ENCODE measurements around the gene TMEM45B.
"Not testable (repeated sequence)": the region's sequence is repeated elsewhere in the genome, so short reads cannot be mapped to it uniquely, and the experiment has no call there.

The TMEM45B gene

DNA sequence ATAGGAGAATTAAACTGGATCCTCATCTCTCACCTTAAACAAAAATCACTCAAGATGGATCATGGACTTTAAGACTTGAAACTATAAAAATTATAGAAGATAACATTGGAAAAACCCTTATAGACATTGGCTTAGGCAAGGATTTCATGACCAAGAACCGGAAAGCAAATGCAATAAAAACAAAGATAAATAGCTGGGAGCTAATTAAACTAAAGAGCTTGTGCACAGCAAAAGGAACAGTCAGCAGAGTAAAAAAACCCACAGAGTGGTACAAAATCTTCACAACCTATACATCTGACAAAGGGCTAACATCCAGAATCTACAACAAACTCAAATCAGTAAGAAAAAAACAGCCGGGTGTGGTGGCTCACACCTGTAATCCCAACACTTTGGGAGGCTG is 7.4 kb upstream of the TMEM45B start:
- DNase-seq (ENCODE audit: low spot score): not testable (repeated sequence)

DNA sequence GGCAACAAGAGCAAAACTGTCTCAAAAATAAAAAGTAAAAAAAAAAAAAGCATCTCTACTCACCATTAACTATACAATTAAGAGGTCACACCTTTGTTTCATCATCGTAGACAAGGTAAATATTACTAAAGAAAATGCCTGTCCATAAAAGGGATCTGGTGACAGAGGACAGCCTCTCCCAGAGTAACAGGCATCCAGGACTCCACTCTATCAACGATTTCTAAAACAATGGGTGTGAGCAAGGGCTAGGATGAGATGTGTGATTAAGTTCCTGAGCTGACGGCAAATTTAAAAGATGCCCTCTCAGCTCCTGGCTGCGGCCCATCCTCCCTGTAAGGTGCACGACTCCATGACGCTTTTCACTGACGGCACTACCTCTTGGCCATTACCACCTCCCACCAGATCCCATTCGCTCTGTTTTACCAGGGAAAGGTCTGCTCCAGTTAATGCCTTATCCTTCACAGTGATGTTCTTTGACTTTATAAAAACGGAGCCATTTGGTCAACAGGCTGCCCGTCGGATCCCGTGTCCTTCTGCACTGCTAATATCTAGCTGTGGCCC is 2.3 kb upstream of the TMEM45B start:
- no peak for DNase-seq (ENCODE audit: low spot score)

DNA sequence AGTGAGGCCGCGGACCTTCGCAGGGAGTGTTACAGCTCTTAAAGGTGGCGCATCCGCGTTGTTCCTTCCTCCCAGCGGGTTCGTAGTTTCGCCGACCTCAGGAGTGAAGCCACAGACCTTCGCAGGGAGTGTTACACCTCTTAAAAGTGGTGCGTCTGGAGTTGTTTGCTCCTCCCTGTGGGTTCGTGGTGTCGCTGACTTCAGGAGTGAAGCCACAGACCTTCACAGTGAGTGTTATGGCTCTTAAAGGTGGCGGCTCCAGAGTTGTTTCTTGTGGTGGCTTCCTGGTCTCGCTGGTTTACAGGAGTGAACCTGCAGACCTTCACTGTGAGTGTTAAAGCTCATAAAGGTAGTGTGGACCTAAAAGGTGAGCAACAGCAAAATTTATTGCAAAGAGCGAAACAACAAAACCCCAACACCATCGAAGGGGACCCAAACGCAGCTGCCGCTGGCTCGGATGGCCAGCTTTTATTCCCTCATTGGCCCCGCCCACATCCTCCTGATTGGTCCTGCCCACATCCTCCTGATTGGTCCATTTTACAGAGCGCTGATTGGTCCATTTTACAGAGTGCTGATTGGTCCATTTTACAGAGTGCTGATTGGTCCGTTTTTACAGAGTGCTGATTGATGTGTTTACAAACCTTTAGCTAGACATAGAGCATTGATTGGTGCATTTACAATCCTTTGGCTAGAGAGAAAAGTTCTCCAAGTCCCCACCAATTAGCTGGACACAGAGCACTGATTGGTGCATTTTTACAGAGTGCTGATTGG is 1.2 kb upstream of the TMEM45B start:
- DNase-seq (ENCODE audit: low spot score): peak; percentile 47

DNA sequence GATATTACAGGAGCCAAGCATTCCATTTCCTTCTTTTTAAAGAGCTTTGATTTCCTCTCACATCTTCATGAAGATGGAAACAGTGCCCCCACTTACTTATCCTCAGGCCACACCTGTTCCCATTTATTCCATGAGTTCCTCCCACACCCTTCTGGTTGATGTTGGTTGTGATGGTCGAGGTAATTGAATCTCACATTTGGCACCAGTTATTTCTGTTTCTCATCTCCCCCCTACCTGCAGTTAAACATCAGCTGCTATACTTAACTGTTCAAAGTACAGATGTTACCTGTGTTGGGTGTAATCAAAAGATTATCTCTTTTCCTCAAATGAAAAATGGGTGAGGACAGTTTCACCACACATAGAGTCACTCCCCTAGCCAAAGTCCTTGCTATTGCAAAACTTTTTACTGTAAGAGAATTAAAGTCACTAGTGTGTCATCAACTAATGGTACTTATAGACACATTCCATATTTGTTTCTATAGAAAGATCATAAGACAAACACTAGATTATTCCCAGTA is 1.9 kb downstream of the TMEM45B start:
- DNase-seq (ENCODE audit: low spot score): no peak

DNA sequence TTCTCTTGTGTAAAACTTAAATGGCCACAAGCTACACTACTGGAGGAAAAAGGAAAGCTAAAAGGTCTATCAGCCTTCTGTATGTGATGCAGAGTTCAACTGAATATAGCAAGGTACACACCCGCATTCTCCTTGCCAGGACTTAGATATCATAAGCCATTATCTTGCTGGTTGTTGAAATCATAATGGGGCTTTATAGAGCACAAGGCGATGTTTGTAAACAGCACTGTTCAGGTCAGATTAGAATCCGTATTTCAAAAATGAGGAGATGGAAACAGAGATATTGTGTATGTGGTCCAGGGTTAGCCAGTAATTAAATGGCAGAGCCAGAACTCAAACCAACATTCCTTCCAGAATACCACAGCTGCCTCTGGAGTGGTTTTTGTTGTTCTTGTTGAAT is 2.6 kb downstream of the TMEM45B start:
- not testable (repeated sequence) for DNase-seq (ENCODE audit: low spot score)

DNA sequence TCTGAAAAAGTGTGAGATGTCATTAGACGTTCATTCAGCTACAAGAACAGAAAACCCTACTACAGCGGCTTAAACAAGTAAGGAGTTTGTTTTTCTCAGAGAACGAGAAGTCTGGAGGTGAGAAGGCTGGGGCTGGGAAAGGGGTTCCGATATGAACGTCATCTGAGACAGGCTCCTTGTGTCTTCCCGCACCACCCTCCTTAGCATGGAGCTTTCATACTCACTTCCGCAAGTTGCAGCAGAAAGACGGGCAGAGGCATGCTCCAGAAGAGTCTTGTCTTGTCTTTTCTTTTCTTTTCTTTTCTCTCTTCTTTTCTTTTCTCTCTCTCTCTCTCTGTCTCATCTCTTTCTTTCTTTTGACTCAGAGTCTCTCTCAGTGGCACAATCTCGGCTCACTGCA is 3.6 kb downstream of the TMEM45B start:
- DNase-seq (ENCODE audit: low spot score): no peak

DNA sequence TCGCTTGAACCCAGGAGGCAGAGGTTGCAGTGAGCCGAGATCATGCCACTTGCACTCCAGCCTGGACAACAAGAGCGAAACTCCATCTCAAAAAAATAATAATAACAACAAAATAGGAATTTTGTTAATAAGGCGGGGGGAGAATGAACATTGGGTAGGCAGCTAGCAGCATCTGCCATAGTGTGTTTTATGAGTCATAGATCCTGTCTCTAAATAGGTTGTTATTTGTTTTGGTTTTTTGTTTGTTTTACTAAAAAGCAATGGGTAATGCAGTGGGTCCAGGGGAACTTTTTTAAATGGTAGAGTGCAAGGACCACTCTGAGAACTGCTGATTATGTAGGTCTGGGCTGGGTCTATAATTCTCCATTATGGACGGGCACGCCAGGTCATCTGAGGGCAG is 4.6 kb downstream of the TMEM45B start:
- DNase-seq (ENCODE audit: low spot score): not testable (repeated sequence)

DNA sequence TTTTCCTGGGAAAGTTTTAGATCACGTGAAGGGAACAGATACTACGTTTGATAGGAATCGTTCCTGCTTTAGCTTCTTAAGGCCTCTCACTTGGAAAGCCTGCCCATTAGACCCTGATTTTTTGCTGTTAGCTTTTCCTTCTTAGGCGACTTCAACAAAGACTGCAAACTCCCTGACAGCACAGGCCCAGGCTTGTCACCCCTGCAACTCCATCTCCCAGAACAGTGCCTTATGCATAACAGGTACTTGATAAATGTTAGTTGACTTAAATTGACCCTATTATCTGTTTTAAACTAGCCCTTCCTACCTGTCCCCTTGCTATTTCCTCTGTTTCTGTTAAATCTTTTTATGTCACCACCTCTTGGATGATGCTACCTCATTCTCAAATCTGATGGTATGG is 7.6 kb downstream of the TMEM45B start:
- not testable (repeated sequence) for DNase-seq (ENCODE audit: low spot score)

DNA sequence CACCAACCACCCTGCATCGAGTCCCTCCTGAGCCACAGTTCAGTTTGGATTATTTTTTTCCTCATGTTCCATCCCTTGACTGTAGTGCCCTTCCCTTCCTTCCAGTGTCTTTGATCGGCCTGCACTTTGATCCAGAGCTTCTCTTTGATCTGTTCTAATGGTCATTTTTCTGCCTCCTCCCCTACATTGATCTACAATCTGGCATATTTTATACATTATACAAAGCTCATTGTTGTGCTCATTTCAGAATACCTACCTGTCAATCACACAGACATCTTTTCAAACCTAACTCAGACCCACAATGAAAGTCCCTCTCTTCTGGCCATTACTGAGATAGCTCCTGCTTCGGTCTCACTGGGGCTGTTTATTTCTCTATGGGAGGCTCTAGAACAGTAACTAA is 8.2 kb downstream of the TMEM45B start:
- not testable (repeated sequence) for DNase-seq (ENCODE audit: low spot score)

DNA sequence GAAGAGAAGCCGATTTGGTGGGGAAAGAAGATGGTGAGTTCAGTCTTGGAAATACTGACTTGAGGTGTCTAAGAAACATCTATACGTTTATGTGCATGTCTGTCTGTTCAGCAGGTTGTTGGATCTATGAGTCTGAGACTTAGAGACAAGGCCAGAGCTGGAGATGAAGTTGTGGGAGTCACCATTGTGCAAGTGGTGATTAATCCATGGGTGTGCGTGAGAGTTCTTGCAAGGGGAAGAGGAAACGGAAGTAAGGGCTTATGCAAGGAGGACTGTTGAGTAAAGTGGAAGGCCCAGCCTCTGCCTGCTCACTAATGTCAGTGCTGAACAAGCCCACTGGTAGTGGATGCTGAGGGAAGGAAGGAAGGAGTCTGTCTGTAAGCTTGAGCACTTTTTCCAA is 9.7 kb downstream of the TMEM45B start:
- DNase-seq (ENCODE audit: low spot score): no peak

DNA sequence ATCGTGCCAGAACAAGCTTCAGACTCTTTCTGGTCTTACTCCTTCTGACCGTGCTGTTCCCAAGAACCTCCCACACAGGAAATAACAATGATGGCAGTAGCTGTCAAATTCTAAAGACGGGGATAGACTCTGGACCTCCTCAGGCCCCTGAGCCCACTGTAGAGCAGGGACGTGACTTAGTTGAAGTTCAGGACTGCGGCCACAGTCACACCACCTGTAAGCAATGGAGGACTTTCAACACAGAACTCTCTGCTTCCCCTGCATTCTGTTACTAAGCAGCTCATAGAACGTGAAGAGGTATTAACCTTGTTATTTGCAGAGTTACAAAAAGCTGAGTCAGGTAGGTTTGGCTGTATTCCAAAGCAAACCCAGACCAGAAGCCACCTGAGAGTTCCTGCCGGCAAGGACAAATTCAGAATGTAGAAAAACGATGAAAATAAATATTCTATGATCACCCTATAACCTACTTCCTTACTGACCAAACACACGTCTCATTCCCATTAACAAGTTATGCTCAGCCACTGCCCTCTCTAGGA is 12.7 kb downstream of the TMEM45B start:
- no peak for DNase-seq (ENCODE audit: low spot score)

DNA sequence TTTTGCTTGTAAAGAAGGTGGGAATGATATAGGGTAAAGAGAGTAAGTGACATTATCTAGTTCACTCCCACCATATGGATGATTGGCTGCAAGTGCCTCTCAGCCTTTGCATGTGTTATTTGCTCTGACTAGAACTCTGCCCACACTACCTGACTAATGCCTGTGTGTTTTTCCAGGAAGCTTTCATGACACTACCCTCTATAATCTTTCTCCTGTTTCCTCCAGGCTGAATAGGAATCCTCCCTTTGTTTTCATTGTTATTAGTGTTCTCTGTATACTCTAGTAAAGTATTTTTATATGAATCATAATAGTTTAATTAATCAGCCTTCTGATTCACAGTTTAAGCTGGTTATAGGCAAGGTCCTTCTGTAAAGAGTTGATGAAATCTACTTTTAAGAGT is 13.8 kb downstream of the TMEM45B start:
- not testable (repeated sequence) for DNase-seq (ENCODE audit: low spot score)

DNA sequence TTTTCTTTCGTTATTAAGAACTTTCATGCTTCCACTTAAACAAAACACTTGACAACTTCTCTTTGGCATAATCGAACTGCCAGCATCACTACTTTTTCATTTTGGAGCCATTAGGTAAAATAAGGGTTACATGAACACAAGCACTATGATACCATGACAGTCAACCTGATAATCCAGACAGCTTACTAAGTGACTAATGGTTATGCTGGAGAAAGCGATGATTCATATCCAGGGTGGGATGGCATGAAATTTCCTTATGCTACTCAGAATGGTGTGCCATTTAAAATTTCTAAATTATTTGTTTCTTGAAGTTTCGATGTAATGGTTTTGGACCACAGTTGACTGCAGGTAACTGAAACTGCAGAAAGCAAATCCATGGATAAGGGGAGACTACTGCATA is 15.6 kb downstream of the TMEM45B start:
- not testable (repeated sequence) for DNase-seq (ENCODE audit: low spot score)

DNA sequence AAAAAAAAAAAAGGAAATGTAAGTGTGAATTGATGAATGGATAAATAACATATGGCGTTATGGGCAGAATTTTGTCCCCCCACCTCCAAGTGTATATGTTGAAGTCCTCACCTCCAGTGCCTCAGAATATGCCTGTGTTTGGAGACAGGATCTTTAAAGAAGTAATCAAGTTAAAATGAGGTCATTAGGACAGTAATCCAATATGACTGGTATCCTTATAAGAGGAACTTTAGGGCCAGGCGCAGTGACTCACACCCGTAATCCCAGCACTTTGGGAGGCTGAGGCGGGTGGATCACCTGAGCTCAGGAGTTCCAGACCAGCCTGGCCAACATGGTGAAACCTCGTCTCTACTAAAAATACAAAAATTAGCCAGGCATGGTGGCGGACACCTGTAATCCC is 17.6 kb downstream of the TMEM45B start:
- not testable (repeated sequence) for DNase-seq (ENCODE audit: low spot score)

DNA sequence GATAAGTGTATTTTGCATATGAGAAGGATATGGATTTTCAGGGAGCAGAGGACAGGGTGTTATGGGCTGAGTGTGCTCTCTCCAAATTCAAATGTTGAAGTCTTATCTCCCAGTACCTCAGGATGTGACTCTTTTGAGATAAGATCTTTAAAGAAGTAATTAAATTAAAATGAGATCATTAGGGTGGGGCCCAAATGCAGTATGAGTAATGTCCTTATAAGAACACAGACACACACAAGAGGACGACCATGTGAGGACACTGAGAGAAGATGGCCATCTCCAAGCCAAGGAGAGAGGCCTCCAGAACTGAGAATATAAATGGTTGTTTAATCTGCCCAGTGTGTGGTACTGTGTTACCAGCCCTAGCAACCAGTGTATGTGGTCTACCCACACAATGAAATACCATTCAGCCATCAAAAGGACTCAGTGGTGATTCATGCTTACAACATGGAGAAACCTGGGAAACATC is 20.8 kb downstream of the TMEM45B start:
- DNase-seq (ENCODE audit: low spot score): not testable (repeated sequence)

DNA sequence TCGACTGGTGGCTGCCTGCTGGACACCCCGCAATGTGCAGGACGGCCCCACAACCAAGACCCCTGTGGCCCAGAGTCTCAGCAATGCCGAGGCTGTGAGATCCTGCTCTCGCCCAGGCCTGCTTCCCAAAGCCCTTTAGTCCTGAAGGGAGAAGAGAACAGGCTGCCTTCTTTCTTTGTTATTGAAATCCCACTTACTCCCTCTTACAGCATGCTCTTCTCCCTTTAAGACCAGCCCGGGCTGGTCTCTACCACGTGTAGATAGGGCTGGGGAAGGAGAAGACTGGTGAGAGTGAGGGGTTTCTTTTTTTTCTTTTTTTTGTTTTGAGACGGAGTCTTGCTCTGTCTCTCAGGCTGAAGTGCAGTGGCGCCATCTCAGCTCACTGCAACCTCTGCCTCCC is 21.3 kb downstream of the TMEM45B start:
- no peak for DNase-seq (ENCODE audit: low spot score)

DNA sequence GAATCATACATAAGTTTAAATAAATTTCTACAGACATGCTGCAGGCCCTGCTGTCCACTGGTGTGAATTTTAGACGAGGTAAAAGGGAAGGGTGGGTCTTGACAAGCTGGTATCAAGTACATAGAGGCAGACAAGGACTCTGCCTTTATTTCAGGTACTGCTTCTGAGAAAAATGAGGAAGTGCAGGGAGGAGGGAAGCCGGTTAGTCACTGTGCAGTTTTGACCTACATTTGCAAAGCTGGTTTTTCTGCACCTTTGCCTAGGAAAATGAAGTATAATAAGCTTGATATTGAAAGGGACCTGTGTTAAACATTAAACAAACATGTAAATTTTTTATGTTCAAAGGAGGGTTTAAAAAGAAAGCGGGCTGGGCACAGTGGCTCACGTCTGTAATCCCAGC is 24.6 kb downstream of the TMEM45B start:
- no peak for DNase-seq (ENCODE audit: low spot score)

DNA sequence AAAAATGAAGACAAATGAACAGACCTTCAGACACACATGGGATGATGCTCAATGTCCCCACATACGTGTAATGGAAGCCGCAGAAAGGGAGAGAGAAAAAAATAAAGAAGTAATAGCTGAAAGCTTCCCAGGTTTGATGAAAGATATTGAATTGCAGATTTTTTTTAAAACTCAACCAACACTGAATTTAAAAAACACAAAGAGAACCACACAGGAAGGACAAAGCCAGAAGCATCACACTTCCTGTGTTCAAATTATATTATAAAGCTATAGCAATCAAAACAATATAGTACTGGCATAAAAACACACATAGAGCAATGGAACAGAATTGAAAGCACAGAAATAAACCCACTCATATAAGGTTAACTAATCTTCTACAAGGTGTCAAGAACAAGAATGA is 26.5 kb downstream of the TMEM45B start:
- DNase-seq (ENCODE audit: low spot score): no peak

DNA sequence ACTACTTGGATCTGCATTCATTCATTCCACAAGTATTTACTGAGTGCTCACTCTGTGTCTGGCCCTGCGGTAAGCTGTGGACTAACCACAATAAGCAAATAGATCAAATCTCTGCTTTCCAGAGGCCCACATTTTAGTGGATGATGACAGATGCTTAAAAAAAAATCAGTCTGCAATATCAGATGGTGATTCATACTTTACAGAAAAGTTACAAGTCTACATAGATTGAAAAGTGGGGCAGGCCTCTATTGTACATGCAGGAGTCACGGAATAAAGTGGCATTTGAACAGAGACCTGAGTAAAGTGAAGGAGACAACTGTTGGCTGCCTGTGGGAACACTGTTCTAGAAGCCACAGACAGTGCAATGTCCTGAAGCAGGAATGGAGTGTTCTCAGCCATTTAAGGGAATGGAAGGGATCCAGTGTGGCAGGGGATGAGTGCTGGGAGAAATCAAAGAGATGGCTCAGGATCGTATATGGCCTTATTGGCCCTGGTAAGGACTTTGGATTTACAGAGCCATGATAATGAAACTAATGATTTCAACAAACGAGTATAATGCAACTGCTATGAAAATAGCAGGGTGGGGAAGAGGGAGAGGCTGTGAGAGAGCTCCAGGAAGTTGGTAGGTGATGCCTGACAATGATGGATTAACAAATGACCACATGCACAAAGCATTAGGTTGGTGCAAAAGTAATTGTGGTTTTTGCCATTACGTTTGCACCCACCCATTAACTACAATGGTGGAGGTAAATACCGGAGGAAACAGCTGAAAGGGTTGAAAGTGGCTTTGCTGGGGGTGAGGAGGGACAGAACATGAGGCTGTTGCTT is 31.1 kb downstream of the TMEM45B start:
- DNase-seq (ENCODE audit: low spot score): no peak

DNA sequence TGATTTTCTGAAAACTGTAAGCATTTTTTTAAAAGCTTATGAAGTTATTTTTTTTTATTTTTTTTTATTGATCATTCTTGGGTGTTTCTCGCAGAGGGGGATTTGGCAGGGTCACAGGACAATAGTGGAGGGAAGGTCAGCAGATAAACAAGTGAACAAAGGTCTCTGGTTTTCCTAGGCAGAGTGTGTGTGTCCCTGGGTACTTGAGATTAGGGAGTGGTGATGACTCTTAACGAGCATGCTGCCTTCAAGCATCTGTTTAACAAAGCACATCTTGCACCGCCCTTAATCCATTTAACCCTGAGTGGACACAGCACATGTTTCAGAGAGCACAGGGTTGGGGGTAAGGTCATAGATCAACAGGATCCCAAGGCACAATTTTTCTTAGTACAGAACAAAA is 31.7 kb downstream of the TMEM45B start:
- DNase-seq (ENCODE audit: low spot score): not testable (repeated sequence)

DNA sequence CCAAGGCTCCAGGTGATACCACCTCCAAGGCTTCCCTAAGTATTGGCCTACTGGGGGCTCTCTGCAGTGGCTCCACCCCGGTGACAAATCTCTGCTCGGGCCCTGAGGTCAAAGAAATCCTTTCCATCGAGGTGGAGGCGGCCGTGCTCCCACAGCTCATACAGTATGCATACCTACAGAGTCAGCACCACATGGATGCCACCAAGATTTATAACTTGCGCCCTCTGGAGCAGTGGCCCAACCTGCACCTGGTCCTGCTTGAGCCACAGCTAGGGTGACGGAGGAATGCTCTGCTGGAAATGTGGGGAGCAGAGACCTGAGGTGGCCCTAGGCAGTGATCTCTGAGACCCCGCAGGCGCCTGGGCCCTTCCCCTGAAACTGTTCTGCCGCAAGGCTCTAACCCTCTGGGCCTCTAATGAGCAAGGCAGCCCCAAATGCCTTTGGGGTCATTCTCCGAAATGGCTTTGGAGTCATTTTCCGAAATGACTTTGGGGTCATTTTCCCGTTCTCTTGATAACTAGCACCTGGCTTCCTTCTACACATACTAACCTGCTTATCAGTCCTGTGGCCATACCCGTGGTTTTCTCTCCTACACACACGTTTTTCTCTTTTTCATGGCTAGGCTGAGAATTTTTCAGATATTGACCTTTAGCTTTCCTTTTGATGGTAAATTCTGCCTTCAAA is 33.9 kb downstream of the TMEM45B start:
- no peak for DNase-seq (ENCODE audit: low spot score)
